ENCODE data around the gene ZNF500.

DNA sequence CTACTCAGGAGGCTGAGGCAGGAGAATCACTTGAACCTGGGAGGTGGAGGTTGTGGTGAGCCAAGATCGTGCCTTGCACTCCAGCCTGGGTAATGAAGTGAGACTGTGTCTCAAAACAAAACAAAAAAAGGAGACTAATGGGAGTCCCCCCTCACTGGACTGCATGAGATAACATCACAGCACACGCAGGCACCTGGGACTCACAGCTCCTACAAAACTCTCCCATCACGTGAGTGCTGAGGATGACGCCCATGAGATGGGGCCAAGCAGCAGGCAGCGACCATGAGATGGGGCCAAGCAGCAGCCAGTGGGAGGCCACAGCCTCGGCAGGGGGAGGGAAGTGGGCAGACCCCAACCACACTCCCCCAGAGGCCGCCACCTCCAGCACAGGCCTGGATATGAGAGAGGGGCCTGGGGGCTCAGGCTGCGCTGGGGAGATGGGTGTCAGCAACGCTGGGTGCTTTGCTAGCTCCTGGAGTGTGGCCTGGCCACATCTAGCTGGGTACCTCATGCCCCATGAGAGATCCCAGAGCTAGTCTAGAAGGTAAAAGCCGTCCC, 17.2 kb downstream of the ZNF500 start:
- TF ChIP-seq POLR2A (IDR thresholded peaks at IDR 0.05) = no peak
- TF ChIP-seq, protein P1, sequence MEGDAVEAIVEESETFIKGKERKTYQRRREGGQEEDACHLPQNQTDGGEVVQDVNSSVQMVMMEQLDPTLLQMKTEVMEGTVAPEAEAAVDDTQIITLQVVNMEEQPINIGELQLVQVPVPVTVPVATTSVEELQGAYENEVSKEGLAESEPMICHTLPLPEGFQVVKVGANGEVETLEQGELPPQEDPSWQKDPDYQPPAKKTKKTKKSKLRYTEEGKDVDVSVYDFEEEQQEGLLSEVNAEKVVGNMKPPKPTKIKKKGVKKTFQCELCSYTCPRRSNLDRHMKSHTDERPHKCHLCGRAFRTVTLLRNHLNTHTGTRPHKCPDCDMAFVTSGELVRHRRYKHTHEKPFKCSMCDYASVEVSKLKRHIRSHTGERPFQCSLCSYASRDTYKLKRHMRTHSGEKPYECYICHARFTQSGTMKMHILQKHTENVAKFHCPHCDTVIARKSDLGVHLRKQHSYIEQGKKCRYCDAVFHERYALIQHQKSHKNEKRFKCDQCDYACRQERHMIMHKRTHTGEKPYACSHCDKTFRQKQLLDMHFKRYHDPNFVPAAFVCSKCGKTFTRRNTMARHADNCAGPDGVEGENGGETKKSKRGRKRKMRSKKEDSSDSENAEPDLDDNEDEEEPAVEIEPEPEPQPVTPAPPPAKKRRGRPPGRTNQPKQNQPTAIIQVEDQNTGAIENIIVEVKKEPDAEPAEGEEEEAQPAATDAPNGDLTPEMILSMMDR (IDR thresholded peaks at IDR 0.05) = no peak

Data from right lobe of liver (tissue), 4 donors.